Urinary bladder (tissue), 4 donors: ENCODE data around the gene BTBD9. TPM values are rescaled to one million over a fixed set of nuclear protein-coding genes. Genes with fewer than 3 reads are reported as not detected.
"Not testable (repeated sequence)": the region's sequence is repeated elsewhere in the genome, so short reads cannot be mapped to it uniquely, and the experiment has no call there.

Experiments
- DNase-seq: peaks from one replicate; pipeline ENCODE4 v3.0.0-alpha.2; 2015; ENCODE audit errors: extremely low spot score
- H3K27ac ChIP-seq: one replicate; pipeline ENCODE4 v1.5.1; 2013; ENCODE audit warnings: low read depth, mild to moderate bottlenecking, moderate library complexity
- H3K36me3 ChIP-seq: one replicate; pipeline ENCODE4 v1.6.1; 2013; ENCODE audit warnings: mild to moderate bottlenecking, moderate library complexity; ENCODE audit not compliant: insufficient read depth
- H3K4me1 ChIP-seq: one replicate; pipeline ENCODE4 v1.6.1; 2013; ENCODE audit warnings: mild to moderate bottlenecking, moderate library complexity; ENCODE audit not compliant: insufficient read depth
- H3K4me3 ChIP-seq: one replicate; pipeline ENCODE4 v1.5.1; 2013; ENCODE audit warnings: low read depth, low read length
- WGBS: extraction: QIAGEN DNeasy Blood & Tissue Kit; methylation state at CpG from one replicate; pipeline ENCODE4 v1.1.7; 2013; 5-methylcytosine and 5-hydroxymethylcytosine counted together
- polyA plus RNA-seq: library from polyadenylated mRNA; stranded (reverse); fragments of 200-250 nt; gene quantifications from one replicate; pipeline ENCODE4 v1.2.3, GENCODE V29; 2013
- total RNA-seq: library from RNA; depleted of rRNA; stranded (reverse); fragments of >200 nt; gene quantifications from one replicate; pipeline ENCODE4 v1.2.3, GENCODE V29; 2014
- donor health status: healthy with polysubstance abuse.
- donor health status: healthy.

Gene BTBD9
- total and polyA plus RNA-seq, 2 donors, result 5.3 to 34.2 TPM

DNA sequence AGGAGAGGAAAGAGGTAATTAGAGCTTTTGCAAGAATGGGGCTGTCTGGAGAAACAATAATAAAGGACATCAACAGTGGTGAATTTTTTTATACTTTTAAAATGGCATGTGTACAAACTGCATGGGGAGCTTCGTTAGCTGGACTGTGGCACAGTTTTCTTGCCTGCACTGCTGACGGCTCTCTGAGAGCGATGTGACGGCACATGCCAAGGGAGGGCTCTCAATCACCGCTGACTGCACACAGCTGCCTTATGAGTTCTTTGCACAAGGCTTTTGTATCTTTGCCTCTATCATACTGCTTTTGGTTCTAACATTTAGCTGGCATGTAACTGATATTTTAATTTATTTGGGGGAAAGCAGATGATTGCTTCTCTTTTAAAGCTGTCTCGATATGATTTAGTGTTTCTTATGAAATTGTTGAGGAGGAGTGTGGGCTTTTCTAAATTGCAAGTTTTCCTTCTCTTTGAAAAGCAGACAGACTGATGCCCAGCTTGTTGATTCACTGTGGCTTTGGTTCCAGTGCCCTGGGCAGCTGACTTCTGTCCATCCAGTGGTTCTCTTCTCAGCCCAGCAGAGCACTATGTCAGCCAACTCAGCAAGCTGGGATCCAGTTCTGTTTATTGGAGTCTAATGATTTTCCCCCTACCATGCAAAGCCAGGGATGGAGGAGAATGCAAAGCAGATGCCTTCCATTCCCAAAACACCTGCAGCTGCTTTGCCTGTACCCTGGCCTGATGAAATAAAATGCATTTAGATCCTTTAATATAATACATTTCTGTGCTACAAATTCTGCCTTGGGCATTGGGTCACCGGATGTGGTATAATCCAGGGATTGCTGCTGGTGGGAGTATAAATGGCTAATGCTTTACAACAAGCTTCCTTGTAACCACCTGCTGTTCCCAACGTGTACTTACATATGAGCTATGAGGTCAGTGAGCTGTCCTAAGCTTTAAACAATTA is 496.3 kb downstream of the BTBD9 start:
- DNase-seq, result no peak
- WGBS, result 88% methylated on average over 8 of the region's 8 CpGs
- Histone ChIP-seq H3K4me1 (no peaks in the 10 kb centered on the region), H3K27ac (no peak overlapping the region), H3K36me3 (no peaks in the 10 kb centered on the region), H3K4me3 (no peak overlapping the region)

DNA sequence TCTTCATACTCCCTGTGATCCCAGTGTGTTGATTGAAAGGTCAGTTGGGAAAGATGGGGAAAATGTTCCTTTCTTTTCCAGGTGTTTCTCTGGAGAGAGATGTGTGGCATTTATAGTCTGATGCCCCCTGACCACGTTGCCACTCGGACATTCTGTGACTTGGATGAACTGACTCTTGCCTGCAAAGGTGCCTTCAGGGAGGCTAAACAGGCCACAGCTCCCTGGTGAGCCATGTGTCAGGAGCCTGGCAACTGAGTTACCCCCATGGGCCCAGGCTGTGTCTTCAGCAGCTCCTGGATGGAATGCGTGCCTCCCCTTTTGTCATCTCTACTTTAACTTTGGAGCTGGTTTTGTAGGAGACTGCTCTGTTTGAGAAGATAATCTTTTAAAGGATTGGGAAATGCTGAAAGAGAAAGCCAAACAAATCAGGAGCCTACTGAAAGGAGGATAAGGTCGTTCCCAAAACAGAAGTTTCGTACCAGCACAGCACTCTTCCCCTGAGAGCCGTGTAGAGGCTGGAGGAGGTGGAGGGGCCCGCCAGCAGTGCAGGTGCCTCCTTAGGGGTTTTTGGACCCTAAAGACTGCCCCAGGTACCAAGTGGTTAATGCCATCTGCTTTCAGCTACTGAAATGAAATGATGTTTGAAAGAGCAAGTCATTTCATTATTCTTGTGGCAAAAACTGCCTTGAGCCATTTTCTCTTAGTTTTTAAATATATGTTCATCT is 497.4 kb downstream of the BTBD9 start:
- Histone ChIP-seq H3K4me3 (no peak overlapping the region), H3K36me3 (no peaks in the 10 kb centered on the region), H3K4me1 (no peaks in the 10 kb centered on the region), H3K27ac (no peak overlapping the region)
- no peak for DNase-seq
- WGBS, result 85% methylated on average over 7 of the region's 7 CpGs

DNA sequence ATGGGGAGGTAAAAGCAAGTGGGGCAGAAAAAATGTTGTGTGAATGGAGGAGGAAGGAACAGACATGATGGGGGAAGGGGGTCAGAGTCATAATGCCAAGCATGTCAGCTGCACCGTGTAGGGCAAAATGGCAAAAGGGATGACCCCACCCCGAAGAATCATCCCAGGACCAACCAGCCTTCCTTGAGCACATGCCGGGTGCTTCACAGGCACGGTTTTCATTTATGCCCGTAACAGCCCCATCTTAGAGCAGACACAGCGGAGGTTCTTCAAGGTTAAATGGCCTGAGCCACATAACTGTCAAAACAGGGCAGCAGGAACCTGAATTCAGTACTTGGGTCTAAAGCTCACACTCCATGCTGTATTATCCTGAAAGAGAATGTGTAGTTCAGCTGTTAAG is 498.0 kb downstream of the BTBD9 start:
- H3K27ac ChIP-seq, result no peak overlapping the region
- no peak overlapping the region for H3K4me3 ChIP-seq
- 86% methylated on average over 6 of the region's 6 CpGs for WGBS
- H3K36me3 ChIP-seq, result no peaks in the 10 kb centered on the region
- H3K4me1 ChIP-seq, result no peaks in the 10 kb centered on the region
- DNase-seq, result no peak

DNA sequence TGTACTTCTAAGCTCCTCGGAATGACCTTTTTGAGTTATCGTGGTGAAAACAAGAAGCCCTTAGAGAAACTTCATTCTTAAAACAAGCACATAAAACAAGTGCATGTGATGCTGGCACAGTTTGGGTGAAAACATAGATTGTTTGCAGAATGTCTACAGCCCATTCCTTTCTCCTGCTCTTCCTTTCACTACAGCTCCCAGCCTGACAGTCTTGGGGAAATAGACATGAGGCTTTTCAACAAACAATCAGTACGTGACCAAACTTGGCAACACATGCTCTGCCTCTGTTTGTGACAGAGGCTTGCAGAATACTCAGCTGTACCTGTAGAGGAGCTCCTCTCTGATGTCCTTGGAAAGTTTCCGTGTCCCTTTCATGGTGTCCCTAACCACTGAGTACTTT is 498.6 kb downstream of the BTBD9 start:
- no peaks in the 10 kb centered on the region for H3K36me3 ChIP-seq
- DNase-seq, result no peak
- no peaks in the 10 kb centered on the region for H3K4me1 ChIP-seq
- no peak overlapping the region for H3K4me3 ChIP-seq
- WGBS, result 85% methylated on average over 4 of the region's 4 CpGs
- H3K27ac ChIP-seq, result no peak overlapping the region

DNA sequence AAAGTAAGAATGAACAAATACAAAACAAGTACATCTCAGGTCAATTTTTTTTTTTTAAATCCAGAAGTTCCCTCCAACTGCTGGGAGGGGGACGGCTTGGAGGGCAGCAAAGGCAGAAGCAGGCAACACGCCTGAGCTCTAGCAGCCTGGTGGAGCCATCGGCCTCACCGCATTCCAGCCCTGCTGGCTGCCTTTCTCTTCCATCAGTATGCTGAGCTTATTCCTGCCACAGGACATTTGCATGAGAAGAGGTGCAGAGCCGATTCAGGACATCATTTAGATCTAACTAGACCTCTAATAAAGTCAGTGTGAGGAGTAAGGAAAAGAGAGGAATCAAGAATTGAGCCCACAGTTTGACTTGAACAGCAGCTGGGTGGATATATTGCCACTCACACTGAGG is 501.4 kb downstream of the BTBD9 start:
- 88% methylated on average over 5 of the region's 5 CpGs for WGBS

DNA sequence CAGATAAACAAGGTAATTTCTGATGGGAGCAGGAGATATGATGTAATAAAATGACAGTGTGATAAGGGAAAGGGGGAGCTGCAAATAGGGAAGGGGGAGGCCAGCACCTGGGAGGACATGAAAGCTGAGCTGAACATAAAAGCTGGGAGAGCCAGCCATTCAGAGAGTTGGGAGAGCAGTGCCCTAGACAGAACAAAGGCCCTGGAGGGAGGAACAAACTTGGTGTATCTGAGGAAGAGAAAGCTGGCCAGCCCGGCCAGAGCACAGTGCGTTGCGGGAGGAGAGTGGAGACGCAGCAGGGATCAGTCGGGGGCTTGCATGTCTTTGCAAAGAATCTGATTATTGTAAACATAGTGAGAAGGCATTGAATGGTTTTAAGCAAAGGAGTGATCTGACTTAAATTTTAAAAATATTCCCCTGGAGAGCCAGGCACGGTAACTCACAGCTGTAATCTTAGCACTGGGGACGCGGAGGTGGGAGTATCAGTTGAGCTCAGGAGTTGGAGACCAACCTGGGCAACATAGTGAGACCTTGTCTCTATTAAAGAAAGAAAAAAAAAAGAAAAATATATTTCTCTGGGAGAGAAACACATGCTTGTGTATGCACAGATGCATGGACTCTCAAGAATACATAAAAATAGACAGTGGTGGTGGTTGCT is 502.0 kb downstream of the BTBD9 start:
- DNase-seq, result no peak
- 90% methylated on average over 8 of the region's 8 CpGs for WGBS
- no peaks in the 10 kb centered on the region for H3K4me1 ChIP-seq
- H3K27ac ChIP-seq, result no peak overlapping the region
- H3K36me3 ChIP-seq, result no peaks in the 10 kb centered on the region
- no peak overlapping the region for H3K4me3 ChIP-seq

More for the DNA sequence above, 501.4 kb downstream of the BTBD9 start:
- Histone ChIP-seq H3K27ac (no peak overlapping the region), H3K4me1 (no peaks in the 10 kb centered on the region), H3K36me3 (no peaks in the 10 kb centered on the region), H3K4me3 (no peak overlapping the region)
- no peak for DNase-seq

DNA sequence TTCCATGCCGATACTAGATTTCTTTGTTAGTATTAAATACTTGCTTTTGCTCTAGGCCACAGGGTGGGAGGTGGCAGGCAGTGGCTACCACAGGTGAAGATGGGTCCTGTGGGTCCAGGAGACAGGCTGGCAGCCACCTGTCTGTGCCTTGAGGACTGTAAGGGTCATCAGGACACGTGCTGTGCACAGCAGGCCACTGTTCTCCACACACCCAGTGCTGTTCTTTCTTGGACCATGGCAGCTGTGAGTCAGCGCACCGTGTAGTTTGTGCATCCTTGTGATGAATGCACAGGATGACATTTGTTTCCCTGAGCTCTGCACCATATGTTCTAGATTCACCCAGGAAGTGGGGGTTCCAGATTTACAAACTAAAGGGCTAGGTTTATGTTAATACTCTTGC is 503.2 kb downstream of the BTBD9 start:
- H3K4me1 ChIP-seq, result no peaks in the 10 kb centered on the region
- no peak overlapping the region for H3K4me3 ChIP-seq
- 88% methylated on average over 4 of the region's 4 CpGs for WGBS
- H3K27ac ChIP-seq, result no peak overlapping the region
- H3K36me3 ChIP-seq, result no peaks in the 10 kb centered on the region
- no peak for DNase-seq

DNA sequence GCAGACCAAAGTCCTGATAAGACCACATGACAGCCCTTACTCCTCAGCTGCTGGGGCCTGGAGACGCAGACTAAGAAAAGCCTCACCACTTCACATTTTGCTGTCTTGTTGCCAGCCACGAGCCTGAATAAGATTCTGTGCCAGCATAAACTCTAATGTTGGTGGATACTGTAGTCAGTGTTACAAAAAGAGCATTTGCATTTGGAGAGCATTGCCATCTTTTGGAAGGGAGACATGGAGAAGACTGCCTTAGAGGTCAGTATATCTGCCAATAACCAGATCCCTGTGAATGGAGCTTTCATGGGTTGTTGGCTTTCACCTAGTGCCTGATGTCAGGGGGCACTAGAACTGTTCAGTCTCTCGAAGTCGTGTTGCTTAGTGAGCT is 505.0 kb downstream of the BTBD9 start:
- no peaks in the 10 kb centered on the region for H3K36me3 ChIP-seq
- WGBS, result 57% methylated on average over 4 of the region's 4 CpGs
- no peak overlapping the region for H3K4me3 ChIP-seq
- H3K4me1 ChIP-seq, result no peaks in the 10 kb centered on the region
- DNase-seq, result no peak
- no peak overlapping the region for H3K27ac ChIP-seq

DNA sequence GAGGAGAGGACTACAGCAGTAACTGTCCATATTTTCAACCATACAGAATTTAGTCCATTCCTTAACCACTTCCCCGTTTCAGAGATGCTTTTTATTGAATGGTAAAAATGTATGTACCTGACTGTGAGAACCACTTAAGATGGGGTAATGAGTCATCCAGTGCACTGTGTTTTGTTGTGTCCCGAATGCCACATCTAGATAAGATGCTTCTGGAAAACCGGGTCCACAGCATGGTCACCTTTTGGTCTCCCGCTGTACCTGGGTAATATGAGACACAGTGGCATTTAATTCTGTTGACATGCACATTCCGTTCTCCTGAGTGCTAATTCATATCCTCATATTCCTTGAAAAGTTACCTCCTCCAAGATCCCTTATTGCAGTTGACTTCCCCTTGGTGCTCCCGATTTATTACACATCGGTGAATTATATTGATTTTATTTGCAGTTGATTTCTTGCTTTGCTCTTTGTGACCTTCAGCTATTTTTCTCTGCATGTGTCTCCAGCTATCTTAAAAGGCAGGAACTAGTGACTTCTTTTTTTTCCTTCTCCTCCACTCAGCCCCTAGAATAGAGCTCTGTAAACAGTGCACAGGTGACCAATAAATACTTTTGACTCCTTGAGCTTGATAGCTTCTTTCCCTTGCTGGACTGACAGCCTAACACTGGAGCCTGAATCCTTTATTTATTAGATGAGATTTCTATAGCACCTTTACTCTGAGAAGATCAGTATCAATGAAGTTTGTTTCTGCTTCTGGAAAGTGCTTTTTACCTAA is 505.6 kb downstream of the BTBD9 start:
- H3K27ac ChIP-seq, result no peak overlapping the region
- 90% methylated on average over 7 of the region's 7 CpGs for WGBS
- no peak for DNase-seq
- H3K36me3 ChIP-seq, result no peaks in the 10 kb centered on the region
- no peaks in the 10 kb centered on the region for H3K4me1 ChIP-seq
- no peak overlapping the region for H3K4me3 ChIP-seq

DNA sequence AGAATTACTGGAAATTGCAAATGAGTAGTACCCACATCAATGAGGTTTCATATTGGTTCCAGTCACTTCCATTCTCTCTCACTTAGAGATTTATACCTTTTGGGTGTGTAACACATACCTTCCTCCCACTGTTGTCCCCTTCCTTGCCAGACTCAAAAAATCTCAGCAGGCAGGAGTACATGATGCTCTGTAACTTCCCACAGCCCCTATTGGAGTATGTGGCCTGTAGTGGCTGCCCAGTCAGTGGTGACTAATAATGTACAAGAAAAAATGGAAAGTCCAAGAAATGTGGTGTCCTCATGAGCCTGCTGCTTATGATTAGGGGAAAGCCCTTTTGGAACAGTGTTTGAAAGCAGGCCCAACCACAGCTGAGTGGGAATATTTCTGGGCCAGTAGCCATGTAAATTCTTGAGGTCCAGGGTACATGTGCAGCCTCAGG is 508.2 kb downstream of the BTBD9 start:
- Histone ChIP-seq H3K27ac (no peak overlapping the region), H3K36me3 (no peaks in the 10 kb centered on the region), H3K4me1 (no peaks in the 10 kb centered on the region), H3K4me3 (no peak overlapping the region)
- DNase-seq, result no peak

DNA sequence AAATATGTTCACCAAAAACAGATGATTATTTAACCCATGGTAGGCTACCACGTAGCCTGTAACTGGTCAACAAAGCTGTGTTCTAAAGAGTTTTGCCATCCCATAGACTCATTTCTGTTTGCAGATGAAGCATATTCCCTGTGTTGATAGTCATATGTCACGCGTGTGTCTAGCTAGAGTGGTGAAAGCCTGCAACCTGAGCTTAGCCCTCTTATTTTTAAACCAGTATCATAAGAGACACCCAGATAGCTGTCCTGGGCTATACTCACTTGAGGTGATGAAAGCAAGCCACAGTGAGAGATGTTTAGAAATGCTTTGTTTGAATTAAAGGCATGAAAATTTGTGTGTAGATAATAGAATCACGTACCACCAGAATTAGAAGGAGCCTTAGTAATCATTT is 512.4 kb downstream of the BTBD9 start:
- WGBS, result 97% methylated on average over 4 of the region's 4 CpGs
- Histone ChIP-seq H3K36me3 (no peaks in the 10 kb centered on the region), H3K4me1 (no peaks in the 10 kb centered on the region), H3K27ac (no peak overlapping the region), H3K4me3 (no peak overlapping the region)
- DNase-seq, result no peak

DNA sequence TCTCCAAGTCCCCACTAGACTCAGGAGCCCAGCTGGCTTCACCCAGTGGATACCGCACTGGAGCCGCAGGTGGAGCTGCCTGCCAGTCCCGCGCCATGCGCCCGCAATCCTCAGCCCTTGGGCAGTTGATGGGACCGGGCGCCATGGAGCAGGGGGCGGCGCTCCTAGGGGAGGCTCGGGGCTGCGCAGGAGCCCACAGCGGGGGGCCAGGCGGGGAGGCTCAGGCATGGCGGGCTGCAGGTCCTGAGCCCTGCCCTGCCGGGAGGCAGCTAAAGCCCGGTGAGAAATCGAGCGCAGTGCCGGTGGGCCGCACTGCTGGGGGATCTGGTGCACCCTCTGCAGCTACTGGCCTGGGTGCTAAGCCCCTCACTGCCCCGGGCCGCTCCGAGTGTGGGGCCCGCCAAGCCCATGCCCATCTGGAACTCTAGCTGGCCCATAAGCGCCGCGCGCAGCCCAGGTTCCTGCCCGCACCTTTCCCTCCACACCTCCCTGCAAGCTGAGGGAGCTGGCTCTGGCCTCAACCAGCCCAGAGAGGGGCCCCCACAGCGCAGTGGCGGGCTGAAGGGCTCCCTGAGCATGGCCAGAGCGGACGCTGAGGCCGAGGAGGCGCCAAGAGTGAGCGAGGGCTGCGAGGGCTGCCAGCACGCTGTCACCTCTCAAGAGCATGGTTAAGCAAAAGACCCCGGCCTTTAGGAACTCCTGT is 515.4 kb downstream of the BTBD9 start:
- H3K36me3 ChIP-seq, H3K27ac ChIP-seq, H3K4me3 ChIP-seq, H3K4me1 ChIP-seq, DNase-seq: not testable (repeated sequence)
- 97% methylated on average over 40 of the region's 40 CpGs for WGBS

DNA sequence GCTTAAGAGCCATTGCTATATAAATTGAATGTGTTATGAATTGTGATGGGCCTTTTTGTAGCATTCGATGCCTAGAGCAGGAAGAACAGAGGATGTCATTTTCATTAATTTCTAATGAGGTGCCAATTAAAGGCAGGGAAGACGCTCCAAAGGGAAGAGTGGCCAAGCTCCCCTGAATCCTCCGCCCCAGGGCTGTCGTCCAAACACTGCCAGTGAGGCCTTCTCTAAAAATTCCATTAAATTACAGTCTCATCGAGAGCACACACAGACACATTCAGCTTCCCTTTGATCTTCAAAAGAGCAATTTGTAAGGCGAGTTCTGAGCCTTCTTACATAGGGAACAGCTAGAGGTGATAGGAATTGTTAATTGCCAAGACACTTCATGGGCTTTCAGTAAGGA is 520.2 kb downstream of the BTBD9 start:
- no peak overlapping the region for H3K4me3 ChIP-seq
- 73% methylated on average over 6 of the region's 6 CpGs for WGBS
- H3K4me1 ChIP-seq, result no peaks in the 10 kb centered on the region
- no peaks in the 10 kb centered on the region for H3K36me3 ChIP-seq
- H3K27ac ChIP-seq, result no peak overlapping the region
- no peak for DNase-seq
